Trophoblast cell (in vitro differentiated cells and primary cell): ENCODE results near the gene HOXA10.

Experiments used
- DNase-seq, 2 donors: peaks; one replicate each; pipeline ENCODE4 v3.0.0-alpha.2; 2016
- H2AFZ ChIP-seq: 2 replicates; pipeline ENCODE4 v1.6.1; 2013; ENCODE audit warnings: low read length, moderate library complexity, mild to moderate bottlenecking; ENCODE audit not compliant: insufficient read depth, poor library complexity
- H2AK5ac ChIP-seq: 2 replicates; pipeline ENCODE4 v1.6.1; 2013; ENCODE audit warnings: mild to moderate bottlenecking, low read length
- H2BK120ac ChIP-seq: 2 replicates; pipeline ENCODE4 v1.6.1; 2013; ENCODE audit warnings: low read length, mild to moderate bottlenecking, moderate library complexity; ENCODE audit not compliant: insufficient read depth, poor library complexity
- H2BK12ac ChIP-seq: 2 replicates; pipeline ENCODE4 v1.6.1; 2013; ENCODE audit warnings: mild to moderate bottlenecking, low read length, moderate library complexity
- H2BK5ac ChIP-seq: 2 replicates; pipeline ENCODE4 v1.6.1; 2013; ENCODE audit warnings: low read length, low read depth, moderate library complexity, mild to moderate bottlenecking; ENCODE audit not compliant: poor library complexity
- H3K14ac ChIP-seq: 2 replicates; pipeline ENCODE4 v1.6.1; 2013; ENCODE audit warnings: mild to moderate bottlenecking, low read length
- H3K18ac ChIP-seq: 2 replicates; pipeline ENCODE4 v1.6.1; 2013; ENCODE audit warnings: mild to moderate bottlenecking, low read length
- H3K23ac ChIP-seq: 2 replicates; pipeline ENCODE4 v1.6.1; 2013; ENCODE audit warnings: low read length
- H3K27ac ChIP-seq: 2 replicates; pipeline ENCODE4 v1.5.1; 2013; ENCODE audit warnings: low read depth, mild to moderate bottlenecking, inconsistent platforms, low read length, moderate library complexity
- H3K27me3 ChIP-seq: 2 replicates; pipeline ENCODE4 v1.6.1; 2013; ENCODE audit warnings: inconsistent platforms, mild to moderate bottlenecking, low read length, moderate library complexity; ENCODE audit not compliant: insufficient read depth
- H3K36me3 ChIP-seq, 2 experiments: 1 replicate in 1 of 2; 2 replicates in 1 of 2; pipeline ENCODE4 v1.6.1; 2013; ENCODE audit warnings: low read length in 2 of 2, mild to moderate bottlenecking in 2 of 2, moderate library complexity in 1 of 2; ENCODE audit not compliant: insufficient read depth in 2 of 2, control insufficient read depth in 1 of 2
- H3K4ac ChIP-seq: 2 replicates; pipeline ENCODE4 v1.6.1; 2013; ENCODE audit warnings: low read depth, mild to moderate bottlenecking, low read length, moderate library complexity
- H3K4me1 ChIP-seq, 2 experiments: 1 replicate in 1 of 2; 2 replicates in 1 of 2; pipeline ENCODE4 v1.6.1; 2013; ENCODE audit warnings: low read length in 2 of 2, mild to moderate bottlenecking in 2 of 2, moderate library complexity in 1 of 2; ENCODE audit not compliant: insufficient read depth in 2 of 2, control insufficient read depth in 1 of 2
- H3K4me2 ChIP-seq: 2 replicates; pipeline ENCODE4 v1.6.1; 2013; ENCODE audit warnings: inconsistent platforms, mild to moderate bottlenecking, low read length, moderate library complexity
- H3K4me3 ChIP-seq: 2 replicates; pipeline ENCODE4 v1.5.1; 2013; ENCODE audit warnings: mild to moderate bottlenecking, low read depth, low read length, inconsistent platforms
- H3K79me1 ChIP-seq: one replicate; pipeline ENCODE4 v1.6.1; 2013; ENCODE audit warnings: low read length
- H3K79me2 ChIP-seq: 2 replicates; pipeline ENCODE4 v1.6.1; 2013; ENCODE audit warnings: low read length, mild to moderate bottlenecking; ENCODE audit not compliant: control insufficient read depth, insufficient read depth, poor library complexity
- H3K9ac ChIP-seq: 2 replicates; pipeline ENCODE4 v1.6.1; 2013; ENCODE audit warnings: mild to moderate bottlenecking, low read length
- H3K9me3 ChIP-seq: 2 replicates; pipeline ENCODE4 v1.6.1; 2013; ENCODE audit warnings: low read depth, mild to moderate bottlenecking, control low read depth, inconsistent platforms, low read length; ENCODE audit not compliant: insufficient read depth
- H4K12ac ChIP-seq: 2 replicates; pipeline ENCODE4 v1.6.1; 2013; ENCODE audit warnings: low read depth, mild to moderate bottlenecking, low read length, moderate library complexity
- H4K8ac ChIP-seq: 2 replicates; pipeline ENCODE4 v1.6.1; 2013; ENCODE audit warnings: low read depth, mild to moderate bottlenecking, low read length, moderate library complexity
- H4K91ac ChIP-seq: one replicate; pipeline ENCODE4 v1.6.1; 2013; ENCODE audit warnings: low read depth, mild to moderate bottlenecking, low read length, moderate library complexity
- WGBS: extraction: QIAGEN DNeasy Blood & Tissue Kit; methylation state at CpG from one replicate; pipeline ENCODE4 v1.1.7; 2013; ENCODE audit warnings: missing lambda C conversion rate; ENCODE audit not compliant: insufficient read length, insufficient coverage; ENCODE audit errors: extremely low coverage; 5-methylcytosine and 5-hydroxymethylcytosine counted together

Gene HOXA10

DNA sequence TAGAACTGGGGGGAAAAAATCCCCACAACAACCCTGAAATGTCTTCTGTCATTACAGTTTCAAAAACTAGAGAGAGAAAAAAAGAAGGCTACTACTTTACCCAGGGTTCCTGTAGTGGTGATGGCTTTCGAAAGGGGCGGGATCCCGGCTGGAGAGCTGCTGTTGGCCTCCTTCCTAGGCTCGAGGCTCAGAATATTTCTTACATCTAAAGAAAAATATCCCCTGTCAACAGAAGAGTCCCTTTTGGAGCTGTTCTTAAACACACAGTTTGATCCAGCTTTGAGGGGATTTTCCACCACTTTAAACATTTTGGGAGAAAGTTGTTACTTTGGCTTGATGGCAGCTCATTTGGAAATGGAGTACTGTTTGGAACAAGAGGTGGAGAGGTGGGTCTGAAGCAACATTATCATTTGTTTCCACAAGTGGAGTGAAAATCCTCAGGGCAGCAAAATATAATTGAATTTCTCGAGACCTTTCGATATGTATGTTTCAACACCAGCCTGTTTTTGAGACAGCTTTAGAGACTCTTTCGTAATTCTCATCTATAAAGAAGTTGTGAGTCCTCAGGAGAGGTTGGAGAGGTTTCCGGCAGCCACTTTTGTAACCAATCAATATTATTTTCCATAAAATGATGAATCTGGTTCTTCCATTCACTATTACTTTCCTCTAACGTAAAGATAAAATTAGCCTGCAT is 20.7 kb upstream of the HOXA10 start:
- H3K9ac ChIP-seq = no peak overlapping the region
- H3K79me2 ChIP-seq = no peaks in the 10 kb centered on the region
- H3K27me3 ChIP-seq = peaks cover 69% of the 10 kb centered on the region
- no peak overlapping the region for H3K14ac ChIP-seq
- DNase-seq = no peak
- H2AFZ ChIP-seq = no peak overlapping the region
- H3K23ac ChIP-seq = no peak overlapping the region
- no peak overlapping the region for H3K4me2 ChIP-seq
- H3K18ac ChIP-seq = no peak overlapping the region
- no peak overlapping the region for H3K4ac ChIP-seq
- no peak overlapping the region for H4K12ac ChIP-seq
- H3K79me1 ChIP-seq = no peaks in the 10 kb centered on the region
- H3K4me1 ChIP-seq = peaks cover 5 to 6% of the 10 kb centered on the region in 2 experiments
- H2BK5ac ChIP-seq = no peak overlapping the region
- no peak overlapping the region for H4K91ac ChIP-seq
- no peak overlapping the region for H3K4me3 ChIP-seq
- no peaks in the 10 kb centered on the region for H3K36me3 ChIP-seq
- no peak overlapping the region for H2BK12ac ChIP-seq
- peaks cover 2% of the 10 kb centered on the region for H3K9me3 ChIP-seq
- H2AK5ac ChIP-seq = no peak overlapping the region
- no peak overlapping the region for H3K27ac ChIP-seq
- H2BK120ac ChIP-seq = no peak overlapping the region
- H4K8ac ChIP-seq = no peak overlapping the region
- no CpG with 5 or more reads among the region's 9 CpGs for WGBS

DNA sequence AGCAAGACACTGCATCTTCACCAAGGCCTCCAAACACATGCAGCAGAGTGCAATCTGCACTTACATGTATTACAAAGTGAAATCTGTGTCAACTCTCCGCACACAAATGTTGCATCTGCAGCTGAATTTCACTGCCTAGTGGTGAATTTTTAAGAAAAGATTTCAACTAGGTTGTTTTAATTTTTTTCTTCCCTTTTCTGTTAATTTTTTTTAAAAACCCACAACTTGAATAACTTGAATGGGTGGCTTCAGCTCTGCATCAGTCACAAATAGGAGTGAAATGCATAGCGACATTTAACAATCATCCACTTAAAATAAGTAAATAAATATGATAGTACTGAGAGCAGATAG is 19.9 kb upstream of the HOXA10 start:
- H2BK5ac ChIP-seq = no peak overlapping the region
- H2BK120ac ChIP-seq = no peak overlapping the region
- H2AK5ac ChIP-seq = no peak overlapping the region
- peaks cover 7% of the 10 kb centered on the region for H3K9me3 ChIP-seq
- H3K9ac ChIP-seq = no peak overlapping the region
- no peak overlapping the region for H2AFZ ChIP-seq
- no peak overlapping the region for H3K23ac ChIP-seq
- H3K27ac ChIP-seq = no peak overlapping the region
- no peak overlapping the region for H3K18ac ChIP-seq
- no peak overlapping the region for H3K14ac ChIP-seq
- no peak overlapping the region for H4K8ac ChIP-seq
- H4K91ac ChIP-seq = no peak overlapping the region
- H3K4me2 ChIP-seq = no peak overlapping the region
- peaks cover 3 to 8% of the 10 kb centered on the region in 2 experiments for H3K4me1 ChIP-seq
- H4K12ac ChIP-seq = no peak overlapping the region
- WGBS = no CpG with 5 or more reads among the region's 2 CpGs
- H3K27me3 ChIP-seq = peaks cover 70% of the 10 kb centered on the region
- H3K4ac ChIP-seq = no peak overlapping the region
- no peaks in the 10 kb centered on the region for H3K79me2 ChIP-seq
- no peaks in the 10 kb centered on the region for H3K36me3 ChIP-seq
- H3K4me3 ChIP-seq = no peak overlapping the region
- H2BK12ac ChIP-seq = no peak overlapping the region
- H3K79me1 ChIP-seq = no peaks in the 10 kb centered on the region
- DNase-seq = no peak

DNA sequence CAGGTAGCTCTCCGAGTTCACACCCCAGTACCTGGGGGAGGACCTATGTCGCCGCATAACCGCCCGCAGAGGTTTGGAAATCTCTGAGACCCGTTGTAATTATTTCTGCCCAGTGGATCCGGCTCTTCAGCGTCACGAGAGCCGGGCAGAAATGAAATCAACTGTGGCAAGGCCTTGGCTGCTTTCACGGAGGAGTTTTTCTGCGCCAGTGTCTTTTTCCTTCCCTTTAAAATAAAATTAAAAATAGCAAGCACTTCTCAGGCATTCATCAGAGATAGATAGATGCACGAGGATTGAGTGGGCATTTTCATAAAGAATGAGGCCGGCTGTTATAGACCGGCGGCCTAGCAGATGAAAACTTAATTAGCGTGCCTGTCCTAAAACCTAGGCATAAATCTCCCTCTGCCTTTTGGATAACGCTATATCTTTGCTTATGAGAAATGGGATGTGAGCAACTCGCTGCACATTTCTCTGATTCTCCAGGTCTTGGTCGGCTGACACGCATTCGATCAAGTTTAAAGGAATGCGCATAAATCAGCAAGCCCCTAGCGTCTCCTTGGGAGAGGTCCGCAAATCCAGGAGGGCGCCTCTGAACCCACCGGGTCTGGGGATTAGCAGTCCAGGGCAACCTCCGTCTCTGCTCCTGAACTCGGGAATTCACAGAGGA is 19.3 kb upstream of the HOXA10 start:
- Histone ChIP-seq H3K4me3 (no peak overlapping the region), H4K8ac (no peak overlapping the region), H3K36me3 (no peaks in the 10 kb centered on the region), H3K79me1 (peaks cover under 1% of the 10 kb centered on the region), H3K4ac (no peak overlapping the region), H3K9ac (no peak overlapping the region), H3K18ac (no peak overlapping the region), H2BK5ac (no peak overlapping the region), H2BK120ac (no peak overlapping the region), H3K4me1 (peaks cover 7 to 11% of the 10 kb centered on the region in 2 experiments), H4K91ac (no peak overlapping the region), H2BK12ac (no peak overlapping the region), H3K23ac (no peak overlapping the region), H3K27me3 (peaks cover 70% of the 10 kb centered on the region), H4K12ac (no peak overlapping the region), H3K4me2 (peak overlapping the region; percentile 29), H3K14ac (no peak overlapping the region), H3K9me3 (peaks cover 5% of the 10 kb centered on the region), H2AK5ac (no peak overlapping the region), H2AFZ (no peak overlapping the region), H3K27ac (no peak overlapping the region), H3K79me2 (no peaks in the 10 kb centered on the region)
- no CpG with 5 or more reads among the region's 29 CpGs for WGBS
- no peak for DNase-seq

DNA sequence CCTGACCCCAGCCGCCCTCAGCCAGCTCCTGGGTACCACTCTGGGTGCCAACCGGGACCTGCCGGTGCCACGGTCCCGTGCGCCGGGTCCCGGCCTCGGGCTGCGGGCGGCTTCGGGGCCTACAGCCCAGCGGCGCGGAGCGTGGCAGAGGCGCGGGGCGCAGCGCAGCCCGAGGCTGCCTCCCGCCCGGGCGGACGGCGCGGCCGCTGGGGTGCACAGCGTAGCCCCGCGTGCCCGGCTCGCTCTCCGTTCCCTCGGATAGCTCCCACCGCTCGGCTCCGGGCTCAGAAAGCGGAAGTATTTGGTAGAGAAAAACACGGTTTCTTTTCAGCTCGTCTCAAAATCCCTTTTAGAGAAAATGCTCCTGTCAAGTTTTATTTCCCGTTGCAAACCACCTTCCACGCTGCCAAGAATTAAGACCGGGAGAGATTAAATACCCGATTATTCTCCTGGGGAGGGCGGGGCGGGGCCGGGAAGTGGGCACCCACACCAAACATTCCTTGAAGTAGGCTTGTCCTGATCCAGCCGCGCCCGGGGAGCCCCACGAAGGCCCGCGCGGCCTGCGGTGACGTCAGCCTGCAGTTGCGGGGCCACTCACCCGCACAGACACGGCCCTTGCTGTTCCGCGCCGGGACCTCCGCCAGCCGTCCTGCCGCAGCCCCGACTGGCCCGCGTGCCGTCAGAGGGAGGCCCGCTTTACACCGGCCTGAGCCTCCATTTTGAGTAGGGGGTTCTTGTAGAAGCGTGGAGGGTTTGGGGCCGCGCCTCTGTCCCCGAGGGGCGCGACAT is 18.6 kb upstream of the HOXA10 start:
- Histone ChIP-seq H3K9ac (no peak overlapping the region), H2BK12ac (no peak overlapping the region), H3K27ac (no peak overlapping the region), H3K27me3 (peaks cover 70% of the 10 kb centered on the region), H3K14ac (no peak overlapping the region), H3K36me3 (no peaks in the 10 kb centered on the region), H3K79me1 (peaks cover 3% of the 10 kb centered on the region), H3K4ac (no peak overlapping the region), H2BK5ac (no peak overlapping the region), H4K91ac (no peak overlapping the region), H3K18ac (no peak overlapping the region), H3K4me2 (peak overlapping the region; percentile 32), H3K23ac (no peak overlapping the region), H3K9me3 (peaks cover 8% of the 10 kb centered on the region), H2AK5ac (no peak overlapping the region), H4K8ac (no peak overlapping the region), H2BK120ac (no peak overlapping the region), H3K79me2 (no peaks in the 10 kb centered on the region), H3K4me1 (peaks cover 10 to 16% of the 10 kb centered on the region in 2 experiments), H2AFZ (no peak overlapping the region), H4K12ac (no peak overlapping the region), H3K4me3 (no peak overlapping the region)
- DNase-seq = no peak
- WGBS = no CpG with 5 or more reads among the region's 78 CpGs
